ENCODE results near the gene CHIC2. TPM values are rescaled to one million over a fixed set of nuclear protein-coding genes. Genes with fewer than 3 reads are reported as not detected.
A peak's percentile ranks its signal among the peaks of the same experiment; 100 is the strongest.
"Not testable (repeated sequence)": the region's sequence is repeated elsewhere in the genome, so short reads cannot be mapped to it uniquely, and the experiment has no call there.

Gene CHIC2
- polyA plus RNA-seq, 12 donors = 16.9 to 29.6 (median 22.5) TPM; not detected in 1

DNA sequence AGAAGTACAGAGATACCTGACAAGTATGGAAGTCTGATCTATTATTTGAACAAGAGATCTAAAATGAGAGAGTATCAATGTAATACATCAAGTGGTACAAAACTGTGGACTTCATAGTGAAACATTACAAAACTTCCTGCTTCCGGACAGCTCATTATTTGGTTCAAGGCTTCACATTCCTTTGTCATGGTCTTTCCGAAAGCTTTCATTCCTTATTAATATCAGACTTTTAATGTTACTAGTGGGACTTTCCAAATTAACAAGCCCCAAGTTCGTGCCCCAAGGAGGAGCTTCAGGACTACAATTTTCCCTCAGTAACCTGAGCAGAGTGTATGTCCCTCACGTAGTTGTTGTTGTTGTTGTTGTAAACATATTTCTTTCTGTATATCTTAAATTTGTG is 1.2 kb downstream of the CHIC2 start:
- no peak for DNase-seq

DNA sequence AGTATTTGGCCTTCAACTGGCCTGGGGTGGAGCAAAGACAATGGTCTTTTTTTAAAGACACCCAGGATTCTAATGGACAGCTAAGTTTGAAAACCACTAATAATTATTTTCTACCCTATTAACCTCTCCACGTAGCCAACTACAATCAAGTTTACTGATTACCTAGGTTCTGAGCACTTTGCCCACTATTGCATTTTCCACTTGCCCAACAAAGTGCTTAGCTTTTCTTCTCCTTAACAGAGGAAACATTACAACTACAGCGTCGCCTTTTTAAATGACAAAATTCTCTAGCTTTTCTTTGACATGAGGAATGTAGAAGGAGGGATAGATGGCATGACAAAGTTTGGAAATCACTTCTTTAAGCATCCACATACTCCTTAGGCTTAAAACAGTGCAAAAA is 2.0 kb downstream of the CHIC2 start:
- no peak for DNase-seq

DNA sequence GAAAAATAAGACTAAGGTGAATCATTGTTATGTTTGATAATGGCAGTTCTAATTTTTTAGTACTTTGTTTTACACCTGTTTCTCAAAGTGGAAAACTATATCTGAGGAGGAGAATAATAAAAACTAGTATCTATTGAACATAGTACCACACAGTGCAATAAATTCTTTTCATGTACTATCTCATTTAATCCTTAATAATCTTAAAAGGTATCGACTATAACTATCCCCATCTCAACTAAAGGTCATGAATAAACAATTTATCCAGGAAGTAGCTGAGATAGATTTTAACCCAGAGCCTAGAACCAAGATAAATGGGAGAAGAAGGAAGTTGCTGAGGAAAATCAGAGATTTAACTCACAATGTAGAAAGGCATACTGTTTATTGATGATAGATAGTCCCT is 2.5 kb downstream of the CHIC2 start:
- no peak for DNase-seq

DNA sequence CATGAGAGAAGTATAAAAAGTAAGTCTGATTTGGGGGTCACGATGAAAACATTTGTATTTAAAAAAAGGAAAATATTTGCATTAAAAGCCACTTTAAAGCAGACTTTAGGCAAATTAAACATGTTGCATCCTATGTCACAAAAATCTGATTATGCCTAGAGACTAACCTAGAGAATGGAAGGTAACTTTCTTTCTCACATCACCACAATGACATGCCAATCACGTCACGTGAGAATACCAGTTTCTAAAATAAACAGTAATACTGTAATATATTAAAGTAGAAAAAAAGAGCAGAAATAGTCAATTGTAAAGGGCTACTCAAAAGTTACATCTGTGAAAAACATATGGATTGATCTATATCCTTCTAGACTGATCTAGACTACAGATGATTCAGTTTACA is 3.3 kb downstream of the CHIC2 start:
- no peak for DNase-seq

DNA sequence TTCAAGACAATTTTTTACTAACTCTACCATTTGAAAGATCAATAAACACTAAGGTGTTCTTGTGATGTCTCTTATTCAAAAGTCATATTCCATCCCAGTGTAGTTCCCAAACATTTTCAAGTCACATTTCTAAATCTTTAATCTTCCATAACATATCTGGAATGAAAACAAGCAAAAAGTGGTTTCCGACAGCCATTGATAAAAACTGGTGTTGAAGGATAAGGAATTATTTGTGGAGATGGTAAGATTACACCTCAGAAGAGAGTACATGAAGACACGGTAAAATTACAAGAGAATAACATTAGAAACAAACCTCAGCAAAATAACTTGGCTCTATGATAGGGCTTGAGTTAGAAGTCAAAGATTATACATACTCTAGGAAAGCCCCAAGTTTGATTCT is 4.3 kb downstream of the CHIC2 start:
- DNase-seq = no peak

DNA sequence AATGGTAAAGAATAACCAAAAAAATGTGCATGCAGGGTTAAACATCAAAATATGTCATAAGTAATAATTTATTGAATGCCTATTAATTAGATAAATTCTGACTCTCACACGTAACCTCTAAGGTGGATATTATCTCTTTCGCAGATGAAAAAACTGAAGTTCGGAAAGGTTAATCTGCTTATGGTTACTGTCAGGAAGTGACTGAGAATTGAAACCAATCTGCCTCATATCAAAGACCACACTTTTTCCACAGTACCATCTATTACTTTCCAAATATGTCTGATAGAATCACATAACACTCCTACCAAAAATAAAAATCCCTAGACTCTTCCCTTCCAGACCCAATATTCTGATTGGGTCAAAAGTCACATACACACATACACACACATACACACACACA is 6.2 kb downstream of the CHIC2 start:
- DNase-seq = no peak

DNA sequence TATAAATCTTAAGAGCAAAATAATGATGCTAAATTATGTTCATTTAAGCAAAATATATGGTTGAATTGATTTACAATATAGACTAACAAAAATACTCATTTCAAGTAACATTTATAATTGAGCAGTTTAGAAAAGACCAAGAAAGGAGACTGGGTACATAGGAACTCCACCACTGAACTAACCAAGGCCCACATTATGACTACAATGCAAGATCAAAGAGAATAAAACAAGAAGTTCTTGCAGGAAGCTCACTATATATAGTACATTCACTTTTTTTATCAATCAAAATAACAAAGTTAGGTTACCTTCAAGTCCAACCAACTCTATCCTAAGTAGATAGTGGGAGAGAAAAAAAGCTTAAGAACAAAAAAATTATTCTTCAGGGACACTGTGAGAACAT is 8.0 kb downstream of the CHIC2 start:
- no peak for DNase-seq

DNA sequence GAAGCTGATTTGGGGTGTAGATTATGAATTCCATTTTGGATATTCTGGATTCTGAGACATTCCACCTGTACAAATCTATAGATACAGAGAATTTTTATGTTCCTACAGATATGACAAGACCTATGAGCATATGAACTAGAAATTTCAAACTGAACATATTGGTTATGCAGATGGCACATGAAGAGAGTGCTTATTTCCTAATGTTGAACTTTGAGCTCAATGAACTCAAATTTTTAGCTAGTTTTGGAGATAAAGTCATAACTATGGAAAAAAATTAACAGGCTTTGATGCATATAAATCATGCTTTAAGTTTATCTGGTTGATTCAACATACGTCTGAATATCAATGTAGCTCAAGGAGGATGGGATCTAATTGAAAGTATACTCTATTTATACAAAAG is 8.9 kb downstream of the CHIC2 start:
- no peak for DNase-seq

DNA sequence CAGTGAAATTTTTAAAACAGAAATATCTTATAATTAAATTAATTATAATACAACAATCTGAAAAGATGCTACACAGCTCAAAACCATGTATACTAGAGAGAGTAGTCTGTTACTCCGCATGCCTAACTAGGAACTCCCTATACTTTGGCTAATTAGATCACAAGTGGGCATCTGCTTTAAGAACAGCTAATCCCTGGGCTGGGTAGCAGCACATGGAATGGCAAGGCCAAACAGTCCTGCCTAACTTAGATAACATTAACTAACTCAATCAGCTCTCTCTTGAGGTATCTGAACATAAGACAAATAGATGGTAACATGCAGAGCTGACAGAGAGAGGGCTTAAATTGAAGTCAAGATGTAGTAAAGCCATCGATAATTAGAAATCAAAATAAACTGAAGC is 9.9 kb downstream of the CHIC2 start:
- DNase-seq = no peak

DNA sequence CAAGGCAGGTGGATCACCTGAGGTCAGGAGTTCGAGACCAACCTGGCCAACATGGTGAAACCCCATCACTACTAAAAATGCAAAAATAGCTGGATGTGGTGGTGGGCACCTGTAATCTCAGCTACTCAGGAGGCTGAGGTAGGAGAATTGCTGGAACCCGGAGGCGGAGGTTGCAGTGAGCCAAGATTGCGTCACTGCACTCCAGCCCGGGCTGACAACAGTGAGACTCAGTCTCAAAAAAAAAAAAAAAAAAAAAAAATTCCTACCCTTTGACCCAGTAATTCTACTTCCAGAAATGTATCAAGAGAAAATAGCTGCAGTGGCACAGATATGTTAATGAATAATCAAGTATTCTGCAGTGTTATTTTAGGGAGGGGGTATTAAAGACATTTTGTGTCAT is 11.1 kb downstream of the CHIC2 start:
- not testable (repeated sequence) for DNase-seq

DNA sequence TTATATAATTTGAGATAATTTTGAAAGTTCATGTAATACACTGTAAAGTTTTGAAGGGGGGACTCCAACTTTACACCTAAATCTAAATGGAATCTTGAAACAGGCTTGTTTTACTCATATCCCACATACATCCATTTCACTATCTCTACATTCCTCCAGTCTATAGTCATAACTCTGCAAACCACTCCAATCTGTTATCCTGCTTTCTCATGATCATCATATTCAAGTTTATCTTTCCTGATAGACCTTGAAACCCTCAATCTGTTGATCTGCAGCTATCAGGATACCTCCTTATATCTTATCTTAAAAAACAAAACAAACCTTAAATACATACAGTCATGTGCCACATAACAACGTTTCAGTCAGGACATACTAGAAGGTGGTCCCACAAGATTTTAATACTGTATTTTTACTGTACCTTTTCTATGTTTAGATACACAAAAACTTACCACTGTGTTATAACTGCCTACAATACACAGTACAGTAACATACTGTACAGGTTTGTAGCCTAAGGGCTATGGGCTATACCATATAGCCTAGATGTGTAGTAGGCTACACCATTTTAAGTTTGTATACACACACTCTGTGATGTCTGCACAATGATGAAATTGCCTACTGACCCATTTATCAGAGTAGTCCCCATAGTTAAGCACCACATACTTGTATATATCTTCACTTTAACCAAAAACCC is 14.0 kb downstream of the CHIC2 start:
- DNase-seq = no peak

DNA sequence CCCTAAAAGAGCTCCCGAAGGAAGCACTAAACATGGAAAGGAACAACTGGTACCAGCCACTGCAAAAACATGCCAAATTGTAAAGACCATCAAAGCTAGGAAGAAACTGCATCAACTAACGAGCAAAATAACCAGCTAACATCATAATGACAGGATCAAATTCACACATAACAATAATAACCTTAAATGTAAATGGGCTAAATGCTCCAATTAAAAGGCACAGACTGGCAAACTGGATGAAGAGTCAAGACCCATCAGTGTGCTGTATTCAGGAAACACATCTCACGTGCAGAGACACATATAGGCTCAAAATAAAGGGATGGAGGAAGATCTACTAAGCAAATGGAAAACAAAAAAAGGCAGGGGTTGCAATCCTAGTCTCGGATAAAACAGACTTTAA is 20.8 kb downstream of the CHIC2 start:
- DNase-seq = not testable (repeated sequence)

DNA sequence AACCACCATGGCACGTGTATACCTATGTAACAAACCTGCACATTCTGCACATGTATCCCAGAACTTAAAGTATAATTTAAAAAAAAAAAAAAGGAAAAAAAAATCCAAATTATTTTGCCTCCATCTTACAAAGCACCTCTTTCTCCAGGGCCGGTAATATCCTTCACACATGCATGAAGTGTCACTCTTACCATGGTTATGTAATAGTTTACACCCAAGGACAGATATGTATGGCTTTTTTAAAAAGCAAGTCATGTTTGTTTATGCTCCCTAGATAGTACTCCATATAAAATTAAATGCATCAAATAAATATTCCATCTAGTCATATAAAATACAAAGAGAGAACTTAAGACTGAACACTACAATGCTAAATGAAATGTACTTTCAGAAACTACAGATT is 22.5 kb downstream of the CHIC2 start:
- no peak for DNase-seq

DNA sequence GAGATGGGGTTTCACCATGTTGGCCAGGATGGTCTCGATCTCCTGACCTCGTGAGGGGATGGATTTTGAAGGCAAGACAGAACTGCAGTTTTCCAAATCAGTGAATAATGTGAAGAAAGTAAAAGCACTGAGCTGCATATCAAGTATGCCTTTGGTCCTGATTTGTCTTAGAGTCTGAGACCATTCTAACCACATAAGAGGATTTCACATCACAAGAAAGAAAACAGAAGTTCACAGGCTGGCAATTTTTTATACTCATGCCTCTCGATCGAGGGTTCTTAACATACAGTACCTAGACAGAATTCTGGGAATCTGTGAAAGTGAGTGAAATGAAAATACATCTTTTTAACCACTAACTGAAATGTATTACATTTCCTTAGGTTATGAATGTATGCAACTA is 23.3 kb downstream of the CHIC2 start:
- no peak for DNase-seq

DNA sequence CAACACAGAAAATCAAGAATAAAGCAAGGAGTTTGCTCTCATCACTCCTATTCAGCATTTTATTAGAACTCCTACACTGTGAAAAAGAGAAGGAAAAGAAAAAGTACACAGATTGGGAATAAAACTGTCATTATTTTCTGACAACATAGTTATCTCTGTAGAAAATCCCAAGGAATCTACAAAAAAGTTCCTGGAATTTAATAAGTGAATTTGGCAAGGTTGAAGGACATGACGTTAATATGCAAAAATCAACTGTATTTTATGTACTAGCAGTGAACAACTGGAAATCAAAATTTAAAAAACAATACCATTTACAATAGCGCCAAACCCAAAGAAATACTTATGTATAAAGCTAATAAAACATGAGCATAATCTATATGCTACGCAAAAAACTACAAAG is 26.3 kb downstream of the CHIC2 start:
- DNase-seq = peak; percentile 18

DNA sequence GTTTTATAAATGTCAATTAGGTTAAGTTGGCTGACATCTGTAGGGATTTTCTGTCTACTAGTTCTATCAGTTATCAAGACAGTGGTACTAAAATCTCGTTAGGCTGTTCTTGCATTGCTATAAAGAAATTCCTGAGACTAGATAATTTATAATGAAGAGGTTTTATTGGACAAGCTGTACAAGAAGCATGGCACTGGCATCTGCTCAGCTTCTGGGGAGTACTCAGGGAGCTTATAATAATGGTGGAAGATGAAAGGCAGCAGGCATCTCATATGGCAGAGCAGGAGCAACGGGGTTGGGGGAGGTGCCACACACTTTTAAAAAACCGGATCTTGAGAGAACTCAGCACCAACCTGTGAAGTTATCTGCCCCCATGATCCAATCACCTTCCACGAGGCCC is 28.2 kb downstream of the CHIC2 start:
- DNase-seq = no peak

DNA sequence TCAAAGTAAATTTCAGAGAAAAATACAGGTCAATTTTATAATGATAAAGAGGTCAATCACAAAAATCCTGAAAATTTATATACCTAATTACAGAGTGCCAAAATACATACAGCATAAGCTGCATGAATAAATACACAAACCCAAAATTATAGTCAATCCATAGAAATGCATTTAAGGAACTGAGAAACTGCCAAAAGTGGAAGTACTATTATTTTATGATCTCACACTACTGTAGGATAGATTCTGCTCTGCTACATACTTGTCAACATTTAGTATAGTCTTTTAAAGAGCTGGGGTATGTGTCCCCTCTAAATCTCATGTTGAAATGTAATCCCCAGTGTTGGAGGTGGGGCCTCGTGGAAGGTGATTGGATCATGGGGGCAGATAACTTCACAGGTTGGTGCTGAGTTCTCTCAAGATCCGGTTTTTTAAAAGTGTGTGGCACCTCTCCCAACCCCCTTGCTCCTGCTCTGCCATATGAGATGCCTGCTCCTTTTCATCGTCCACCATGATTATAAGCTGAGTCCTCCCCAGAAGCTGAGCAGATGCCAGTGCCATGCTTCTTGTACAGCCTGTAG is 31.8 kb downstream of the CHIC2 start:
- no peak for DNase-seq

DNA sequence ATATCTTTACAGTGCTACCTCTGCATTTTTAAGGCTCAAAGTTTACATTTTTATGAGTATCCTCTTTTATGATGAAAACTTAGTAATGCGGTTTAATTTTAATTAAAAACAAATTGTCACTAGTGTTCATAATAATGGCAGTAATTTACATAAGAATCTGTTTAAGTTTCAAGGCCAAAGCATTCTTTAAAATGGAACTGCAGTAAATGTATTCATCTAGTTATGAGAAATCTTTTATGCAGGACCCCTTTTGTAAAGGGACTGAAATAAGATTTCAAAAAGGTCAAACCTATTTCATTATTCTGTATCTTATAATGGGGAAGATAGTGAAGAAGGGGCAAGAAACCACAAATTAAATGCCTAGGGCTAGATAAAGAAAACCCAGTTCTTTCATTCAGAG is 37.1 kb downstream of the CHIC2 start:
- DNase-seq = no peak

DNA sequence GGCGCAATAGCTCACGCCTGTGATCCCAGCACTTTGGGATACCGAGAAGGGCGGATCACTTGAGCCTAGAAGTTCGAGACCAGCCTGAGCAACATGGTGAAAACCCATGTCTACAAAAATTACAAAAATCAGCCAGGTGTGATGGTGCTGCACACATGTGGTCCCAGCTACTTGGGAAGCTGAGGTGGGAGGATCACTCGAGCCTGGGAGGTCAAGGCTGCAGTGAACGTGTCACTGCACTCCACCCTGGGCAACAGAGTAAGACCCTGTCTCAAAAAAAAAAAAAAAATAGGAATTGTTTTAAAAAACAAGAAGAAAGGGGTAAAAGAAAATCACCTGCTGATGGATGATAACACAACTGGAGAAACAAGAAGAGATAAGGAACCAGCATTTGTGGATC is 38.8 kb downstream of the CHIC2 start:
- no peak for DNase-seq

DNA sequence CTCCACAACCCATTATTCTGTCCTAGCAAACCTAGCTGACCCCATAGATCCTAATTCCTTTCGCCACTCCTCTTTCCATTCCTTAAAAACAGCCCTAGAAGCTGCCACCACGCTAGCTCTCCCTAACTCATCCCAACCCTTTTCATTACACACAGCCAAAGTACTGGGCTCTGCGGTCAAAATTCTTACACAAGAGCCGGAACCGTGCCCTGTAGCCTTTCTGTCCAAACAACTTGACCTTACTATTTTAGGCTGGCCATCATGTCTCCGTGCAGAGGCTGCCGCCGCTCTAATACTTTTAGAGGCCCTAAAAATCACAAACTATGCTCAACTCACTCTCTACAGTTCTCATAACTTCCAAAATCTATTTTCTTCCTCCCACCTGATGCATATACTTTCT is 41.4 kb downstream of the CHIC2 start:
- DNase-seq = not testable (repeated sequence)

DNA sequence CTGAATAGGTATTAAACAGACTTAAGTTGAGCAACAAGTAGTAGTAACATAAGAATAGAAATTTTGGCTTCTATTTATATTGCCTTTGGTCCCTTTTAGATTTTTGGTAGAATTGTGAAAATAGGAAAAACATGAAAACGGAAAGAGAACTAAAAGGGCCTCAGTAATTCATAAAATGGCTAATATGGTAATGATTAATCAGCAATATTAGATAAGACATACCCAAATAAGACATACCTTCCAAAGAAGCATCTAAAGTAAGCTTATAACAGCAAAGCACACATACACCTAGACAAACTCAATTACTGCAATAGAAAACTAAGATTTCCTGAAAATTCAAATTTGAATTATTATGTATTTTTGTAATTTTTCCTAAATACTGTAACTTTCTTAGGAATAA is 46.4 kb downstream of the CHIC2 start:
- no peak for DNase-seq

DNA sequence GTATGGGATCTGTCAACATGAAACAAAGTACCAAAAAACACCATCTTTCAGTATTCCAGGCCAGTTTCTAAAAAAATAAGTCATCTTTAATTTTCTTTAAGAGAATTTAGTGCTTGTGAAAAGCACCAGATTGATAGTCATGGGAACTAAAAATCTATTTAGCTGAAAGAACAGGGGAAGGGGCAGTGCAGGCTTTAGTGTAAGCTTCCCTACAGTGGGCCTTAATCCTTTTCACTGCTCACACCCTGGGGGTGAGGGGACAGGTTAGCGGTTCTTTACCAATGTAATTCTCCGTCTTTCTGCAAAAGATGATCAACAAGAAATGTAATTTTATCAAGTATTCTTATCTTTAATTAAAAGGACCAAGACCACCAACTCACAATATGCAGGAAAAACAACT is 47.1 kb downstream of the CHIC2 start:
- DNase-seq = no peak

DNA sequence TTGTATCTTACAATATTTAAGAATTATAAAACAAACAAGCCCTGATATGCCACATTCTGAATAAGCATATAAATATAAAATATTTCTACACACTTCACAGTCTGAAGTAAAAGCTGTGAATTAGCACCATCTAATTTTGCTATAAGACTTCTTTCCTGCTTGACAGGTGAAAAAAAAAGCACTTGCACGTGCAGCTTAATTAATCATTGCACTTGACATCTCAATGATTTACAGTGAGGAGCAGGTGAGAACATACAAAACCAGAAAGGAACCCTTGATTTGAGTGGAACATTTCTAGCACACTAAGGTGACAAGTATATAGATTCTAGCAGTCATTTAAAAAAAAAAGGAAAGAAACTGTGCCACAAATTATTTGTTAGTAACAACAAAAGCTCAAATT is 47.9 kb downstream of the CHIC2 start:
- DNase-seq = no peak

DNA sequence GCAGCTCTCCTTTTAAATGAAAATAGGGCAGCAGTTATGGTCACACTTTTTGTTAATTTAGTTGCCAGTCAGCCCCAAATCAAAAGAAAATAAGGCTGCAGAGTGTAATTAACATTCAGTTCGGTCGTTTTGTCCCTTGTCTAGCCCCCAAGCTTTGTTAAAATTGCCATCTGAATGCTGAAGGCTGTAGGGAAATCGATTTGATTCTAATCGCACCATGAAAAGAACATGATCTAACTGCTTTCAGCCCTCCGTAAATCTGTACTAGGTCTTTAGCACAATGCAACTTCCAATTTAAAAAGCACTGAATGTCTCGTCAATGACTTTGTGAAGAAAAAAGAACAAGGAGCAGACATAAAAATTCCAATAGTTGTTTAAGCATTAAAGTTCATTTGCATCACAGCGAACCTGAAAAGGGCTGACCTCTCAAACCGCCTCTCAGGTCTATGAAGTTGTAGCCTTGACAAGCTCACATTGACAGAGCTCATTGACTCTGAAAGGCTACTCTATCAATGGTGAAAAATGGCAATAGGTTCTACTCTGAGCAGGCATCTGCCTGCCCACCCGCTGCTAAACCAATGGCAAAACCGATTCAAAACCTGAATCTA is 48.9 kb downstream of the CHIC2 start:
- DNase-seq = no peak
